PFSK-1 (cell line): ENCODE results near the gene PCDH15.

Experiments
- POLR2AphosphoS5 ChIP-seq: IDR thresholded peaks from 2 replicates; pipeline ENCODE4 v1.6.1; 2012; ENCODE audit warnings: low read depth, mild to moderate bottlenecking, control low read depth, low read length, moderate library complexity
- TAF1 ChIP-seq: IDR thresholded peaks from 2 replicates; pipeline ENCODE4 v1.6.1; 2012; ENCODE audit warnings: low read length, control low read depth, borderline replicate concordance; ENCODE audit not compliant: insufficient read depth
- TF ChIP-seq, protein P1 (sequence below), 2 experiments: IDR thresholded peaks; 2 replicates each; pipeline versions ENCODE4 v1.6.1 to v1.8.0; 2011 to 2012; ENCODE audit warnings: low read depth in 2 of 2, low read length in 2 of 2, control low read depth in 1 of 2, inconsistent platforms in 1 of 2, mild to moderate bottlenecking in 1 of 2, moderate library complexity in 1 of 2; ENCODE audit not compliant: insufficient read depth in 1 of 2

DNA sequence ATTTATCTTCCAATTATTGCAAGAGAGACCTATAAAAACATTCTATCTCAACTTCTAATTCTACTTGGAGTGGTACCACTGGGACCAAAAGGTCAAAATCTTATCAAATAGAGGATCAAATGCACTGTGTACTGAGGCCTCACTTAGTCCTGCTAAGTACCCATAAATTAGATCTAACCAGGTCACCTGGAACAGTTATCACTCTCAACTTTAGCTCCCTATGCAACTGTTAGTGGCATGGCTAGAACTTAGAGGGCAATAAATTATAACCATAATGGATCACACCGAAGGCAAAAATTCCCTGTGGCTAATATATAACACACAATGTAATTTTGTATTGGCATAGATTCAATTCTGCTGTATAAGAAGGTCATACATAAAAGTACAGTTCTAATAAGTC is 428.9 kb downstream of the PCDH15 start:
- TF ChIP-seq TAF1 = no peak
- TF ChIP-seq, protein P1, sequence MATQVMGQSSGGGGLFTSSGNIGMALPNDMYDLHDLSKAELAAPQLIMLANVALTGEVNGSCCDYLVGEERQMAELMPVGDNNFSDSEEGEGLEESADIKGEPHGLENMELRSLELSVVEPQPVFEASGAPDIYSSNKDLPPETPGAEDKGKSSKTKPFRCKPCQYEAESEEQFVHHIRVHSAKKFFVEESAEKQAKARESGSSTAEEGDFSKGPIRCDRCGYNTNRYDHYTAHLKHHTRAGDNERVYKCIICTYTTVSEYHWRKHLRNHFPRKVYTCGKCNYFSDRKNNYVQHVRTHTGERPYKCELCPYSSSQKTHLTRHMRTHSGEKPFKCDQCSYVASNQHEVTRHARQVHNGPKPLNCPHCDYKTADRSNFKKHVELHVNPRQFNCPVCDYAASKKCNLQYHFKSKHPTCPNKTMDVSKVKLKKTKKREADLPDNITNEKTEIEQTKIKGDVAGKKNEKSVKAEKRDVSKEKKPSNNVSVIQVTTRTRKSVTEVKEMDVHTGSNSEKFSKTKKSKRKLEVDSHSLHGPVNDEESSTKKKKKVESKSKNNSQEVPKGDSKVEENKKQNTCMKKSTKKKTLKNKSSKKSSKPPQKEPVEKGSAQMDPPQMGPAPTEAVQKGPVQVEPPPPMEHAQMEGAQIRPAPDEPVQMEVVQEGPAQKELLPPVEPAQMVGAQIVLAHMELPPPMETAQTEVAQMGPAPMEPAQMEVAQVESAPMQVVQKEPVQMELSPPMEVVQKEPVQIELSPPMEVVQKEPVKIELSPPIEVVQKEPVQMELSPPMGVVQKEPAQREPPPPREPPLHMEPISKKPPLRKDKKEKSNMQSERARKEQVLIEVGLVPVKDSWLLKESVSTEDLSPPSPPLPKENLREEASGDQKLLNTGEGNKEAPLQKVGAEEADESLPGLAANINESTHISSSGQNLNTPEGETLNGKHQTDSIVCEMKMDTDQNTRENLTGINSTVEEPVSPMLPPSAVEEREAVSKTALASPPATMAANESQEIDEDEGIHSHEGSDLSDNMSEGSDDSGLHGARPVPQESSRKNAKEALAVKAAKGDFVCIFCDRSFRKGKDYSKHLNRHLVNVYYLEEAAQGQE (IDR thresholded peaks at IDR 0.05; ENCODE audit: insufficient read depth in 1 of 2, low read depth in 2 of 2, low read length in 2 of 2) = no peak
- TF ChIP-seq POLR2AphosphoS5 = no peak
